Muscle of back (tissue), 11 donors: ENCODE measurements around the gene PLA2G5. TPM values are rescaled to one million over a fixed set of nuclear protein-coding genes. Genes with fewer than 3 reads are reported as not detected.

Source experiments
- DNase-seq, 3 donors: peaks; one replicate each; pipeline versions ENCODE4 v3.0.0 to v3.0.0-alpha.2; 2013
- polyA plus RNA-seq, 10 donors: library from polyadenylated mRNA; unstranded; fragments of 120-200 nt; gene quantifications; one replicate each; pipeline ENCODE4 v1.2.1, GENCODE V29; 2013; ENCODE audit not compliant: insufficient read length in 10 of 10

PLA2G5 gene
- polyA plus RNA-seq, 10 donors, result 0.17 to 0.62 (median 0.30) TPM; not detected in 2

DNA sequence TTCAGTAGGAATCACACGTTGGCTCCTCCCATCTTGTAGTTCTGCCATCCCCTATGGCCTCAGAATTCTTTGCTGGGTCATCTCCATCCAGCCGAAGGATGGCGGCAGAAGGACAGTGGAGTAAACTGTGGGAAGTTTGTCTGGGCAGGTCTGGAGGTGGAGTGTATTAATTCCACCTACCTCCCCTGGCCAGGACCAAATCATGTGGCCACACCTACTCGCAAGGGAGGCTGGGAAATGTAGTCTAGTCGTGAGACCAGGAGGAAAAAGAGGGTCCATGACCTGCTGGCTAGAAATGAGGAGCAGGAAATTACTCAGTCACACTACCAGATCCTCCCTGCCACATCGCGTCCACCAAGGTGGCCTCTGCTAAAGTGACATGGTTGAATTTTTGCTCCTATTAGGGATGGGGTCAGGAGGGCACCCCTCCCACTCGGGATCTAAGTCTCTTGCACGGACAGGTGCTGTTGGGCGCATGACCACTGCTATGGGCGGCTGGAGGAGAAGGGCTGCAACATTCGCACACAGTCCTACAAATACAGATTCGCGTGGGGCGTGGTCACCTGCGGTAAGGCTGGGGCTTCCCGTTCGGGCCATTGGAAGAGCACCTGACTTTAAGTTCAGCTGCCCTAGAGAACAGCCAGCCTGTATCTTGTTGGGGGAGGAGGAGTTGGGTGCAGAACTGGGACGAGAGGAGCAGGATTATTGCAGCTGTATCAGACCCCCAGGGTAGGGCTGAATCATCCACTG, 19.5 kb downstream of the PLA2G5 start:
- DNase-seq, result no peak

DNA sequence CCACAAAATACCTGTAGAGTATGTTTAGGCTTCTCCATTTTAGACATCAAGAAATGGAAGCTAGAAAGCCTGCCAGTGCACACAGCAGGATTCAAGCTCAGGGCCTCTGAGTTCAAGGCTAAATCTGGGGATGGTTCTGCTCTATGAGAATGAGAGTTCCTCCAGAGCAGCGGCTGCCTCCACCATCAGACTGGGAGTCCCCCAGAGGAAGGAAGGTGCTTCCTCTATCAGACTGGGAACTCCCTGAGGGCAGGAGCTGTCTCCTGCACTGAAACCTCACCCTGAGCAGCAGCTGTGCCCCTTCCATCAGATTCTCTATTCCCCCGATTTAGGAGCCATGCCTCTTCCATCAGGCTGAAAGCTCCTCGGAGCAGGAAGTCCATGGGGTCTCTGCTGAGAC, 20.1 kb downstream of the PLA2G5 start:
- DNase-seq, result no peak

DNA sequence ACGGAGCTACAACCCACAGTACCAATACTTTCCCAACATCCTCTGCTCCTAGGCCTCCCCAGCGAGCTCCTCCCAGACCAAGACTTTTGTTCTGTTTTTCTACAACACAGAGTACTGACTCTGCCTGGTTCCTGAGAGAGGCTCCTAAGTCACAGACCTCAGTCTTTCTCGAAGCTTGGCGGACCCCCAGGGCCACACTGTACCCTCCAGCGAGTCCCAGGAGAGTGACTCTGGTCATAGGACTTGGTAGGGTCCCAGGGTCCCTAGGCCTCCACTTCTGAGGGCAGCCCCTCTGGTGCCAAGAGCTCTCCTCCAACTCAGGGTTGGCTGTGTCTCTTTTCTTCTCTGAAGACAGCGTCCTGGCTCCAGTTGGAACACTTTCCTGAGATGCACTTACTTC, 20.6 kb downstream of the PLA2G5 start:
- DNase-seq, result no peak

DNA sequence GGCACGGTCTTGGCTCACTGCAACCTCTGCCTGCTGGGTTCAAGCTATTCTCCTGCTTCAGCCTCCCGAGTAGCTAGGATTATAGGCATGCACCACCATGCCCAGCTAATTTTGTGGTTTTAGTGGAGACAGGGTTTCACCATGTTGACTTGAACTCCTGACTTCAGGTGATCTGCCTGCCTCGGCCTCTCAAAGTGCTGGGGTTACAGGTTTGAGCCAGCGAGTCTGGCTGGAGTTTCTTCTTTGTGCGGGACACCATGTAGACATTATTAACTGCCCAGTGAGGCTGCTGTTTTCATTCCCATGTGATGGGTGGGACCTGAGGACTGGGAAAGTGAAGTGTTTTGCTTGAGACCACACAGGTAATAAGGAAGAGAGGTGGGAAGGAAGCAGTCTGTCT, 23.3 kb downstream of the PLA2G5 start:
- no peak for DNase-seq

DNA sequence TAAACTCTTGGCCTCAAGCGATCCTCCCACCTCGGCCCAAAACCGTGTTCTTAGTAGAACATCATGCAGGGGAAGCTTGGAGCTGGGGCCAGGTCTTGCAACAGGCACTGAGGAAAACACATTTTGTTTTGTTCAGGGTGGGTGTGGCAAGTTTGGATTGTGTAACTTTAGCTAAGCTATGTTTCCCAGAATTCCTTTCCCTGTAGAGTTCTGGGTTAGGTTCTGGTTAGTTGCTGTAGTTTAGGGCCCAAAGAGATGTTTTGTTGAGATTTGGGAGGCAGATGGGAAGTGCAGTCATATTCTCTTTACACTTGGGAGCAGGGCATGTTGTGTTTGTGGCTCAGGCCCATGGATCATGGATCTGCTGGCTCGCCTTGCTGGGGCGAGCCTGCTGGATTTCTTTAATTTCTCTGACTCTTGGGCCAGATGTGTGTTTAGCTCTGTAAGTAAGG, 24.0 kb downstream of the PLA2G5 start:
- peak; percentile 8 to 68 (median 19) for DNase-seq

DNA sequence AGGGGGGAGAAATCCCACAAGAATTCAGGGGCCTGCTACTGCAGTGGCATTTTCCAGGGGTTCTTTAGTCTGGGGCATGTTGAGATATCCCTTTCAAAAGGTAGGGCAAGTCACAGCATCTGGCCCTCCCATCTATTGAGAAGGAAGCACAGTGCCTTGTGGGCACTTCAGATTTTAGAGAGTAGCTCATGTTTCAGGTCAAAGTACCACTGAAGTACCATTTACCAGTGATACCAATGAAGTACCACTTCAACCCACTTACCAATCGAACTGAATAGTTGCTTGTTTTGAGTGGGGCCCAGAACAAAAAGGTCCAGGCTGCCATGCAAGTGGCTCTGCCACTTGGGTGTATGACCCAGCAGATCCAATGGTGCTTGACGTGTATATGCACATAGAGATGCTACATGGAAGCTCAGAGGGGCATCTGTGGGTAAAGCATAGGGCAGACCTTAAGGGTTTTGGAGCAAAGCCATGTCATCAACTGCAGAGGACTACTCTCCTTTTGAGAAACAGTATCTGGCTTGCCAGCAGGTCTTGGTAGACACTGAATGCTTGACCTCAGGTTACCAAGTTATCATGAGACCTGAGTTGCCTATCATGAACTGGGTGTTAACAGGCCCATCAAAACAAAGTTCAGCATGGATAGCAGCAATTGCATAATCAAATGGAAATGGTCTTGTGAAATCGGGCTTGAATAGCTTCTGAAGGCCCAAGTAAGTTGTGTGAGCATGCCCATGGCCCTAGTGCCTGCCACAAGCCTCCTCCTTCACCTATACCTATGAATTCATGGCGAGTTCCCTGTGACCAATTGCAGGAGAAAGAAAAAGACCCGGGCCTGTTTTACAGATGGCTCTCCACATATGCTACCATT, 25.8 kb downstream of the PLA2G5 start:
- DNase-seq, result no peak

DNA sequence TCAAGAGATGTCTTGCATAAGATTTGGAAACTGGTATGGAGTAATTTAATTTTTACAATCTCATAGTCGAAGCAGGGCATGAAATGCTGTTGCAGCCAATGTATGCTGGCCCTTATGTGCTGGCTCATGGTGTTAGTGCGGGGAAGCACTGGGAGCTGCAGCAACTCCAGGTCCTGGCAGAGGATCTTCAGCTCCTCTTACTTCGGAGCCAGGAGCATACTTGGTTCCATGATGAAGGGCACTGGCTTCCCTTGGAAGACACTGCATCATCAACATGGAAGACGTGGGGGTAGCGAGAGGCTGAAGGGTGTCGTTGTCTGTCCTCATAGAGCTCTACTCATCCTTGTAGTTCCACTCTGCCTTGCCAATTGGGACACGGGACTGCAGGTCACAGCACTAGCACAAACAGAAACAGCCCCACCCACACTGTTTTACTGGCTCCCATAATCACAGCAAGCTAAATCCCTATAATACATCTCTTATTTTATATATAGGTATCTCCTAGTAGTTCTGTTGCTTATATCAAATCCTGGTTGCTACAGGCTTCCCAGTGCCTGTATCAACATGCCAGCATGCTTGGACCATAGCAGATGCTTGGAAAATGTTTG, 26.9 kb downstream of the PLA2G5 start:
- DNase-seq, result no peak

DNA sequence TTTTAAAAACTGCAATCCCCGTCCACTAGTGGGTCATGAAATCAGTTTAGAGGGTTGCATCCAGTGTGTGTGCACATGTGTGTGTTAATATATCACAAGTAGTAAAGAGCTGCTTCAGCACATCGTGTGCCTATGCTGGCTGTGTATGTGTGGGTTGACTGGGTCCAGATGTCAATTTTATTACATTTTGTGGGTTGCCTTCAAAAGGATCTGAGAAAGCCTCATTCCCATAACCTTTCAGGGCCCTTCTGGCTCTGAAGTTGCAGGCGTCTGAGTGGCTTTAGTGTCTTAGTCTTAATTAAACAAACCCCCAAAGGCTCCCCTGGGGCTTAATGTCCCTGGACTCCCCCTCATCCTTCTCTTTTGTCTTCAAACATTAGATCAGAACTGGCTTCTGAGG, 29.5 kb downstream of the PLA2G5 start:
- no peak for DNase-seq

DNA sequence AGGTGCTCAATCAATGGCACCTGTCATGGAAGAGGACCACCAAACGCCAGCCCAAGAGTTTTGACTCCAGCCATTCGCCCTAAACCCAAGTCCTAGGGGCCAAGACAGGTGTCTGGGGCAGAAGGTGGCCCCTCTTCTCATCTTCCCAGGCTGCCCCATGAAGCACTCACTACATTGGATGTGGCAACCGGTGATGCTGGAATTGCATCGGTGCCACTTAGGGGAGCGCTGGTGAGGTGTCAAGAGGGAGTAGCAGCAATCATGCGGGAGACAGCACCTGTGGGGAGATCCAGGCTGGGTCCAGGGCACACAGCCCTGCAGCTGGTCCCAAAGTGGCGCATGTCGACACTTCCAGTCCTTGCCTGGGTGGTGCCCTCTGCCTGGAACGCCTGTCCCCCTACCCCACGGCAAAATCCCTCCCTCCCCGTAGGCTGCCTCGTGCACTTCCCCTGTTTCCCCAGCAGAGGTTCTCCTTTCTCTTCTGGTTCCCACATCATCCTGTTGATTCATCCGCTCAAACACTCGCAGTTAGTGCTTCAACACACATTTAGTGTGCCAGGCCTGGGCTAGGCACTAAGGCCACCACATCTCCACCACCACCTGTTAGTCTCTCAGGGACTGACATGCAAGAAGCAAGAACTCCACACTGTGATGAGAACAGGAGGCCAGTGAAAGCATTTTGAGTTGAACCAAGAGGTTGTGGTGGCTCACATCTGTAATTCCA, 30.8 kb downstream of the PLA2G5 start:
- DNase-seq, result peak in 2 of 3 donors; percentile 16 to 38

DNA sequence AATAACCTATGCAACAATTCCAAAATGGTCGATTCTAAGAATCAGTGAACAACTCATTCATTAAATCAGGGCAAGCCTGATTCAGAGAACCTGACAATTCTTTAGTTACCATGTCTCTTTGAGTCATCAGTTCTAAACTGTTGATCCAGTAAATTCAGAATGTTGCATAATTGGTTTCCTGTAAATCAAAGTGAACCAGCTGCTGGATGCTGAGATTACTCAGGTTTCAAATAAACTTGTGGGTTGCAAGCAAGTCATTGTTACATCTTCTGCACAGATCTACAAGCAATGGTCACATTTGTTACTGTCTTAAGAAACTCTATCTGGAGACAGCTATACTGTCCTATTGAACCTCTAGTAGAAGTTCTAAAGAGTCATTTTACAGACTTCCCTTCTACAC, 32.9 kb downstream of the PLA2G5 start:
- DNase-seq, result no peak

DNA sequence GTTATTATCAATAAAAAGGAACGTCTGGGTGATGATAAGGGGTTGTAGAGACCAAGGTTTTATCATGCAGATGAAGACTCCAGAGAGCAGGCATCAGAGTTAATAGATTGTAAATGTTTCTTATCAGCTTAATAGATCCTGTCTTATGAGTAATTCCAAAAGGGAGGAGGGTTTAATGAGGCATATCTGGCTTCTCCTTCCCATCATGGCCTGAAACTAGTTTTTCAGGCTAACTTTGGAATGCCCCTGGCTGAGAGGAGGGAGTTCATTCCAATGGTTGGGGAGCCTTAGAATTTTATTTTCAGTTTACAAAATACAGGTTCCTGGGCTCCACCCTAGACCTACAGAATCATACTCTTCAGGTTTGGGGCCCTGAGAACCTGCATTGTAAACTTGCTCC, 35.9 kb downstream of the PLA2G5 start:
- DNase-seq, result no peak

DNA sequence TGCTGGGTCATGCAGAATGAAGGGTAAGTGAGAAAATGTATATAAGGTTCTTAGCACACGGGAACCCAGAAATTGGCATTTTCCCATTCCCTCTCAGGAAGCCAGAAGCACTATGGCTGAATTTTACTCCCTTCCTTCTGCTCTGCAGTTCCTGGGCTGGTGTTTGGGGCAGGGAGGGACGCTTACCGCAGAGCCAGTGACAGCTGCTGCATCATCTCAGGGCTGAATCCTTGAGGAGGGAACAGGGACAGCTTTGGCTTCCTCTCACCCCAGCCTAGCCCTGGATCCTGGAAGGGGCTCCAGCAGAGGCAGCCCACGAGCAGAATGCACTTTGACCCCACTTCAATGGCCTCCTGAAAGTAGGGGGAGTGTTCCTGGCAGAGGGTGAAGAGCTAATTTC, 37.4 kb downstream of the PLA2G5 start:
- DNase-seq, result no peak

DNA sequence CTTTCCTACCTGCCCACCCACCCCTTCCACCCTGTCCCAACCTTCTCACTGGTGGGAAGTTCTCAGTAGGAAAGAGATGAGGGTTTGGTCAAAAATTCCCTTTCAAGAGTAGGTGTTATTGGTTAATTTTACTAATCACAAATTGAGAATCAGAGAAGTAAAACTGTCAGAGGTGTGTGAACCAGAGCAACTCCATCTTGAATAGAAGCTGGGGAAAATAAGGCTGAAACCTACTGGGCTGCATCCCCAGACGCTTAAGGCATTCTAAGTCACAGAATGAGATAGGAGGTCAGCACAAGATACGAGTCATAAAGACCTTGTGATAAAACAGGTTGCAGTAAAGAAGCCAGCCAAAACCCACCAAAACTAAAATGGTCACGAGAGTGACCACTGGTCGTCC, 37.8 kb downstream of the PLA2G5 start:
- no peak for DNase-seq

DNA sequence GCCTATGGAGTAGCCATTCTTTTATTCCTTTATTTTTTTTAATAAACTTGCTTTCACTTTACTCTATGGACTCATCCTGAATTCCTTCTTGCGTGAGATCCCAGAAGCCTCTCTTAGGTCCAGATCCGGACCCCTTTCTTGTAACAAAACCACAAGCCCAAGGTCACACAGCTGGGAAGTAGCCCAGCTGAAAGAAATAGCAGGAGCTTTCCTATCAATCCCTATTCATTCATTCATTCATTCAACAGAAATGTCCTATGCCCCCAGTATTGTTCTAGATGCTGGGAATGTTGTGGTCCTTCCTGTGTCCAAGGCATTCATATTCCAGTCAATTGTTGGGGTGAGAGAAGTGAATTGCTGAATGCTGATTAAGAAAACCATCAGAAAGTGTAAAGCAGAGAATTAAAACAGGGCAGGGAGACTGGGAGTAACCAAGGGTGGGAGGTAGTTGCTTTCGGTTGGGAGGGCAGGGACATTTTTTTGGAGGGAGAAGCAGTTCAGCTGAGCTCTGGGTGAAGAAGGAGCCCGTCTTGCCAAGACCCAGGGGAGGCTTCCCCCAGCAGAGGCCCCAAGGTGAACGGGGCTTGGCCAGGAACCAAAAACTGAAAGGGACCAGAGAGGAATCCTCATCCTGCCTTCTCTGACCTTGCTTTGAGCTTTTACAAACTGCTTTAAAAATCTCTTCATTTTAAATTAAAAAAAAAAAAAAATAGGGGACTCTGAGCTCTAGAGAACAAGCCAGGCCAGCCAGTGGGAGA, 38.6 kb downstream of the PLA2G5 start:
- DNase-seq, result no peak

DNA sequence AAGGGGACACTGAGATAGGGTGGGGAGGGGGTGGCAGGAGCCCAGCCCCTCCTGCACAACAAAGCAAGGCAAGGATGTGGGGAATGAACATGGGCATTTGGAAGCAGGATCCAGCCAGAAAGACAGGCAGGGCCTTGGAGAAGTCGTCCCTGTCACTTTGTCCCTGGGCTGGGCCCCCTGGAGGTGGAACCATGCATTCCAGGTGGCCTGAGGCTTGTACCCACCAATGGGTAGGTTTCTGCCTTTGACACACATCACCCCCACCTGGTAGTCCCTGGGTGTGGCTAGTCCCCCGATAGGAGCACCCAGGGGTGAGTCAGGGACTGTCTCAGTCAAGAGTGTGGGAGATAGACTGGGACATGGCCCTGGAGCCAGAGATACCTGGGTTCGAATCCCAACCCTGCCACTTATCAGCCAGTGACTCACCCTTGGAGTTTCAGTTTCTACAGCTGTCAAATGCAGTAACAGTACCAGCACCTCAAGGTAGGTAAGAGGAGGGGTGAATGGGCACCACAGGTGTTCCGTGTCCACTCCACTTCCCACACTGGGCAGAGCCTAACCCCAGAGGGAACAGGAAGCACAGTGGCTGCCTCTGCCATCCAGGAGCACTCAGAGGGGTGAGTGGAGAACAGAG, 39.3 kb downstream of the PLA2G5 start:
- no peak for DNase-seq

DNA sequence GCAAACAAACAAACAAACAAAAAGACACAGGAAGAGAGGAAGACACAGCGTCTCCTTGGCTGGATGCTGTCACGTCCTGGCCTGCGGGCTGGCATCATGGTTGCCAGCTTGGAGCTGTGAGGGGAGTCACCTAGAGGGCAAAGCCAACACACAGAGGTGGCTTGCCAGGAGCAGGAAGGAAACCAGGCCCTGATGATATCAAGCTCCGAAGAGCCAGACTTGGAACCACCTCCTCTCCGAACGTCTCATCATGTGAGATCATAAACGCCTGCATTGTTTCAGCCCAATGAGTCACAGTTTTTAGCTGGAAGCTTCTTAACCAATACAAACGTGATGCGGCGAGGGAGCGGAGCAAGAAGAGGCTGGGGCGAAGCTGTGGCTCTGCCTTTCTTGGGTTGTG, 40.7 kb downstream of the PLA2G5 start:
- no peak for DNase-seq

DNA sequence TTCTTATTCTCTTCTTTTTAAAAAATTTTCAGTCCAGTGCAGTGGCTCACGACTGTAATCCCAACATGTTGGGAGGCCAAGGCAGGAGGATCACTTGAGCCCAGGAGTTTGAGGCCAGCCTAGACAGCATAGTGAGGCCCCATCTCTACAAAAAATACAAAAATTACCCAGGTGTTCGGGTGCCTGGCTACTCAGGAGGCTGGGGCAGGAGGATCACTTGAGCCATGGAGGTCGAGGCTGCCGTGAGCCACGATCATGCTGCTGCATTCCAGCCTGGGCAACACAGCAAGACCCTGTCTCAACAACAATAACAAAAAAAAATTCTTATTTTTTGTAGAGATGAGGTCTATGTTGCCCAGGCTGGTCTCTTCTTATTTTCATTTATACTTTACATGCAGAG, 41.5 kb downstream of the PLA2G5 start:
- DNase-seq, result no peak

DNA sequence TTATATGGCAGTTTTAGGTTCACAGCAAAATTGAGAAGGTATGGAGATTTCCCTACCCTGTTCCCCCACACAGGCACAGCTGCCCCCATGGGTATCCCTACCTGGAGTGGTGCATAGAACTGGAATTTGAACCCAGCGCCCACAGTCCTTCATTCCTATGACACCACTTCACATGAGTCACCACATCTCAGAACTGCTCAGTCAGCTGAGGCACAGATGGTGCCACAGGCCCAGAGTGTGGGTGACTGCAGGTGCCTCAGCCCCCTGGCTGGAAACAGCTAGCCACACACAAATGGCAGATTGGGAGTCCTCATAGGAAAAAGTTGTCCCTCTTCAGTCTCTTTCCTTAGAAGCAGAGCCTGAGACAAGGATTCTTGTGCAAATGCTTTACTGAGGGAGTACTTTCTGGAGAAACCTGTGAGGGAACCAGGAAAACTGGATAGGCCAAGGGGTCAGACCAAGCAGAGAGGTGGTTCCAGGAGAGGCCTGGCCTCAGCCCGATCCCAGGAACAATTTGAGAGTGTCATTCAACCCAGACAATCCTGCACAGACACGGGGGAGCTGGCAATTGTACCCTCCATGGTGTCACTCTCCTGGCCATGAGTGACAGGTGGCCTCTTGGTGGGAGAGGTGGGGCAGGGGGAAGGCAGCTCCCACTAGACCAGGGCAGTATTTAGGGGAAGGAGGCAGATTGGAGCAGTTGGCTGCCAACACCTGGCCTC, 42.4 kb downstream of the PLA2G5 start:
- no peak for DNase-seq

DNA sequence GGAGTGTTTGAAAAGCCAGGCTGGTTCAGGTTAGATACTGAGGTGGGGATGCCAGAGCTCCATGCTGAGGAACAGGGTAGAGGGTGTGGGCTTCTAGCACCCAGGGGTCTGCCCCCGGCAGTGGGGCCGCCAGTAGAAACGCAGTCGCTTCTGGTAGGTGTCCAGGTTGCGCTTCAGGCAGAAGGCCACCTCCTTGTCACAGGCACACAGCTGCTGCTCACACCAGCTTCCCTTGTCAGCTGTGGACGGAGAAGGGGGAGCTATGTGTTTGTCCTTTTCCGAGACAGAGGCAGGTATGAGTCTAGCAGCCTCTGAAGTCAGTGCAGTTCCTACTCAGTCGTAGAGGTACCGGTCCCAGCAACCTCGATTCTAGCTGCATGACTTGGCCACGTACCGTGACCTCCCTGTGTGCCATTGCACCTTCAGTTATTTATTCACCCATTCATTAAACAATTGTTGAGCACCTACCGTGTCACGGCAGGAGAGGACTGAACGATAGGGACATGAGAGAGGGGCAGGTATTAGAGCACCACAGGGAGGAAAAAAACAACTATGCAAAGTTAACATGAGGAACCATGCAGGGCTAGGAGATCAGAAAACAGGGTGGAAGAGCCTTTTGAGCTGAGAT, 44.1 kb downstream of the PLA2G5 start:
- no peak for DNase-seq

DNA sequence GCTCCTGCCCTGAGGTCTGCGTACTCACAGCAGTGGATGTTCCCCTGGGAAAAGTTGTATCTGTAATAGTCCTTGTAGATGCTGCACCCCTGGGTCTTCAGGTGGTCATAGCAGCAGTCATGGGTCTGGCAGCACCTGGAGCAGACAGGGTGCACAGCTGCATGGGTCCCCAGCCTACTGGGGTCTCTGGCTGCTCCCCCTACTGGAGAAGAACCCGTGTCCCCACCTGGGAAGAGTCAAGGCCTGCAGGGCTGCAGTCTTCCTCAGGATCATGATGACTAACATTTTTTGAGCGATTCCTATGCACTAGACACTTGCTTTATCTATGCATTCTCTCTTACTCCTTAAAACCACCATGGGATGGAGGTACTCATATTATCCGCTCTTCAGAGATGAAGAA, 45.5 kb downstream of the PLA2G5 start:
- DNase-seq, result no peak
